Ishikawa (cell line): Measurements from ENCODE around the gene MYADM.

Experiments used
- CEBPB ChIP-seq: IDR thresholded peaks from 2 replicates; pipeline ENCODE4 v1.6.1; 2012
- CREB1 ChIP-seq: IDR thresholded peaks from 2 replicates; pipeline ENCODE4 v1.6.1; 2012; ENCODE audit warnings: low read depth
- EGR1 ChIP-seq: IDR thresholded peaks from 2 replicates; pipeline ENCODE4 v1.6.1; 2012
- EP300 ChIP-seq: IDR thresholded peaks from 2 replicates; pipeline ENCODE4 v1.6.1; 2012; ENCODE audit warnings: borderline replicate concordance
- FOXM1 ChIP-seq: IDR thresholded peaks from 2 replicates; pipeline ENCODE4 v1.6.1; 2012; ENCODE audit warnings: low read depth, borderline replicate concordance
- NFIC ChIP-seq: IDR thresholded peaks from 2 replicates; pipeline ENCODE4 v1.6.1; 2012
- RAD21 ChIP-seq: IDR thresholded peaks from 2 replicates; pipeline ENCODE4 v1.6.1; 2012; ENCODE audit warnings: low read depth
- TAF1 ChIP-seq: IDR thresholded peaks from 2 replicates; pipeline ENCODE4 v1.6.1; 2012; ENCODE audit warnings: low read depth, mild to moderate bottlenecking
- TCF12 ChIP-seq: IDR thresholded peaks from 2 replicates; pipeline ENCODE4 v1.6.1; 2012; ENCODE audit warnings: low read depth
- TEAD4 ChIP-seq: IDR thresholded peaks from 2 replicates; pipeline ENCODE4 v1.6.1; 2012
- YY1 ChIP-seq: IDR thresholded peaks from 2 replicates; pipeline ENCODE4 v1.6.1; 2012; ENCODE audit warnings: low read depth
- ZBTB7A ChIP-seq: IDR thresholded peaks from 2 replicates; pipeline ENCODE4 v1.6.1; 2012; ENCODE audit warnings: low read depth
- TF ChIP-seq, protein P1 (sequence below): IDR thresholded peaks from 2 replicates; pipeline ENCODE4 v1.6.1; 2012
- TF ChIP-seq, protein P2 (sequence below): IDR thresholded peaks from 2 replicates; pipeline ENCODE4 v1.6.1; 2012; ENCODE audit warnings: low read depth, mild to moderate bottlenecking
- TF ChIP-seq, protein P3 (sequence below): IDR thresholded peaks from 2 replicates; pipeline ENCODE4 v1.6.1; 2012

Gene MYADM

DNA sequence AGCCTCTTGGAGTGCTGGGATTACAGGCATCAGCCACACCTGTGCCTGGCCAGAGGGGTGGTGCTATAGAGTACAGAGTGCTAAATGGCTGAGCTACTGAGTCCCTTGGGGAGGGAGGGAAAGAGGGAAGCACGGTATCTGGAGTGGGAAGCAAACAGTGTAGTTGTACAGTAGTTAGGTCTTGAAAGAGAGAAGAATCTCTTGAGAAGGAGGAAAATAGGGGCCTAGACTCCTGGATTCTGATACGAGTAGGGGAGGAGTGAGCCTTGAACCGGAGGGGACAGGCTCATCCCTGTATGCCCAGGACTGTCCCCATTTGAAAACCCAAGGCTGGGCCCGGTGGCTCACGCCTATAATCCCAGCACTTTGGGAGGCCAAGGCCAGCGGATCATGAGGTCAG is 5.1 kb downstream of the MYADM start:
- TF ChIP-seq YY1 (no peak), TEAD4 (no peak)

DNA sequence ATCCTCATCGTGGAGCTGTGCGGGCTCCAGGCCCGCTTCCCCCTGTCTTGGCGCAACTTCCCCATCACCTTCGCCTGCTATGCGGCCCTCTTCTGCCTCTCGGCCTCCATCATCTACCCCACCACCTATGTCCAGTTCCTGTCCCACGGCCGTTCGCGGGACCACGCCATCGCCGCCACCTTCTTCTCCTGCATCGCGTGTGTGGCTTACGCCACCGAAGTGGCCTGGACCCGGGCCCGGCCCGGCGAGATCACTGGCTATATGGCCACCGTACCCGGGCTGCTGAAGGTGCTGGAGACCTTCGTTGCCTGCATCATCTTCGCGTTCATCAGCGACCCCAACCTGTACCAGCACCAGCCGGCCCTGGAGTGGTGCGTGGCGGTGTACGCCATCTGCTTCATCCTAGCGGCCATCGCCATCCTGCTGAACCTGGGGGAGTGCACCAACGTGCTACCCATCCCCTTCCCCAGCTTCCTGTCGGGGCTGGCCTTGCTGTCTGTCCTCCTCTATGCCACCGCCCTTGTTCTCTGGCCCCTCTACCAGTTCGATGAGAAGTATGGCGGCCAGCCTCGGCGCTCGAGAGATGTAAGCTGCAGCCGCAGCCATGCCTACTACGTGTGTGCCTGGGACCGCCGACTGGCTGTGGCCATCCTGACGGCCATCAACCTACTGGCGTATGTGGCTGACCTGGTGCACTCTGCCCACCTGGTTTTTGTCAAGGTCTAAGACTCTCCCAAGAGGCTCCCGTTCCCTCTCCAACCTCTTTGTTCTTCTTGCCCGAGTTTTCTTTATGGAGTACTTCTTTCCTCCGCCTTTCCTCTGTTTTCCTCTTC is 6.3 kb downstream of the MYADM start:
- no peak for TF ChIP-seq EGR1
- no peak for TF ChIP-seq NFIC
- no peak for TF ChIP-seq RAD21
- TF ChIP-seq FOXM1 = no peak
- TF ChIP-seq, protein P1, sequence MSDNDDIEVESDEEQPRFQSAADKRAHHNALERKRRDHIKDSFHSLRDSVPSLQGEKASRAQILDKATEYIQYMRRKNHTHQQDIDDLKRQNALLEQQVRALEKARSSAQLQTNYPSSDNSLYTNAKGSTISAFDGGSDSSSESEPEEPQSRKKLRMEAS = no peak
- TF ChIP-seq CEBPB = no peak
- no peak for TF ChIP-seq TAF1
- TF ChIP-seq CREB1 = no peak
- TF ChIP-seq, protein P2, sequence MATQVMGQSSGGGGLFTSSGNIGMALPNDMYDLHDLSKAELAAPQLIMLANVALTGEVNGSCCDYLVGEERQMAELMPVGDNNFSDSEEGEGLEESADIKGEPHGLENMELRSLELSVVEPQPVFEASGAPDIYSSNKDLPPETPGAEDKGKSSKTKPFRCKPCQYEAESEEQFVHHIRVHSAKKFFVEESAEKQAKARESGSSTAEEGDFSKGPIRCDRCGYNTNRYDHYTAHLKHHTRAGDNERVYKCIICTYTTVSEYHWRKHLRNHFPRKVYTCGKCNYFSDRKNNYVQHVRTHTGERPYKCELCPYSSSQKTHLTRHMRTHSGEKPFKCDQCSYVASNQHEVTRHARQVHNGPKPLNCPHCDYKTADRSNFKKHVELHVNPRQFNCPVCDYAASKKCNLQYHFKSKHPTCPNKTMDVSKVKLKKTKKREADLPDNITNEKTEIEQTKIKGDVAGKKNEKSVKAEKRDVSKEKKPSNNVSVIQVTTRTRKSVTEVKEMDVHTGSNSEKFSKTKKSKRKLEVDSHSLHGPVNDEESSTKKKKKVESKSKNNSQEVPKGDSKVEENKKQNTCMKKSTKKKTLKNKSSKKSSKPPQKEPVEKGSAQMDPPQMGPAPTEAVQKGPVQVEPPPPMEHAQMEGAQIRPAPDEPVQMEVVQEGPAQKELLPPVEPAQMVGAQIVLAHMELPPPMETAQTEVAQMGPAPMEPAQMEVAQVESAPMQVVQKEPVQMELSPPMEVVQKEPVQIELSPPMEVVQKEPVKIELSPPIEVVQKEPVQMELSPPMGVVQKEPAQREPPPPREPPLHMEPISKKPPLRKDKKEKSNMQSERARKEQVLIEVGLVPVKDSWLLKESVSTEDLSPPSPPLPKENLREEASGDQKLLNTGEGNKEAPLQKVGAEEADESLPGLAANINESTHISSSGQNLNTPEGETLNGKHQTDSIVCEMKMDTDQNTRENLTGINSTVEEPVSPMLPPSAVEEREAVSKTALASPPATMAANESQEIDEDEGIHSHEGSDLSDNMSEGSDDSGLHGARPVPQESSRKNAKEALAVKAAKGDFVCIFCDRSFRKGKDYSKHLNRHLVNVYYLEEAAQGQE = no peak
- TF ChIP-seq YY1 = no peak
- TF ChIP-seq EP300 = no peak
- no peak for TF ChIP-seq TCF12
- no peak for TF ChIP-seq TEAD4
- TF ChIP-seq, protein P3, sequence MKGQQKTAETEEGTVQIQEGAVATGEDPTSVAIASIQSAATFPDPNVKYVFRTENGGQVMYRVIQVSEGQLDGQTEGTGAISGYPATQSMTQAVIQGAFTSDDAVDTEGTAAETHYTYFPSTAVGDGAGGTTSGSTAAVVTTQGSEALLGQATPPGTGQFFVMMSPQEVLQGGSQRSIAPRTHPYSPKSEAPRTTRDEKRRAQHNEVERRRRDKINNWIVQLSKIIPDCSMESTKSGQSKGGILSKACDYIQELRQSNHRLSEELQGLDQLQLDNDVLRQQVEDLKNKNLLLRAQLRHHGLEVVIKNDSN = no peak

DNA sequence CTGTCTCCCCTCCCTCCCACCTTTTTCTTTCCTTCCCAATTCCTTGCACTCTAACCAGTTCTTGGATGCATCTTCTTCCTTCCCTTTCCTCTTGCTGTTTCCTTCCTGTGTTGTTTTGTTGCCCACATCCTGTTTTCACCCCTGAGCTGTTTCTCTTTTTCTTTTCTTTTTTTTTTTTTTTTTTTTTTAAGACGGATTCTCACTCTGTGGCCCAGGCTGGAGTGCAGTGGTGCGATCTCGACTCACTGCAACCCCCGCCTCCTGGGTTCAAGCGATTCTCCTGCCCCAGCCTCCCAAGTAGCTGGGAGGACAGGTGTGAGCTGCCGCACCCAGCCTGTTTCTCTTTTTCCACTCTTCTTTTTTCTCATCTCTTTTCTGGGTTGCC is 6.9 kb downstream of the MYADM start:
- no peak for TF ChIP-seq TEAD4
- no peak for TF ChIP-seq ZBTB7A
- TF ChIP-seq RAD21 = no peak
- TF ChIP-seq, protein P2 = no peak
- TF ChIP-seq TCF12 = no peak
- TF ChIP-seq CREB1 = no peak
- TF ChIP-seq EGR1 = no peak
- no peak for TF ChIP-seq NFIC
- TF ChIP-seq YY1 = no peak
- no peak for TF ChIP-seq FOXM1
- no peak for TF ChIP-seq TAF1
- TF ChIP-seq, protein P1 = no peak
- TF ChIP-seq, protein P3 = no peak
- TF ChIP-seq EP300 = no peak
- no peak for TF ChIP-seq CEBPB

DNA sequence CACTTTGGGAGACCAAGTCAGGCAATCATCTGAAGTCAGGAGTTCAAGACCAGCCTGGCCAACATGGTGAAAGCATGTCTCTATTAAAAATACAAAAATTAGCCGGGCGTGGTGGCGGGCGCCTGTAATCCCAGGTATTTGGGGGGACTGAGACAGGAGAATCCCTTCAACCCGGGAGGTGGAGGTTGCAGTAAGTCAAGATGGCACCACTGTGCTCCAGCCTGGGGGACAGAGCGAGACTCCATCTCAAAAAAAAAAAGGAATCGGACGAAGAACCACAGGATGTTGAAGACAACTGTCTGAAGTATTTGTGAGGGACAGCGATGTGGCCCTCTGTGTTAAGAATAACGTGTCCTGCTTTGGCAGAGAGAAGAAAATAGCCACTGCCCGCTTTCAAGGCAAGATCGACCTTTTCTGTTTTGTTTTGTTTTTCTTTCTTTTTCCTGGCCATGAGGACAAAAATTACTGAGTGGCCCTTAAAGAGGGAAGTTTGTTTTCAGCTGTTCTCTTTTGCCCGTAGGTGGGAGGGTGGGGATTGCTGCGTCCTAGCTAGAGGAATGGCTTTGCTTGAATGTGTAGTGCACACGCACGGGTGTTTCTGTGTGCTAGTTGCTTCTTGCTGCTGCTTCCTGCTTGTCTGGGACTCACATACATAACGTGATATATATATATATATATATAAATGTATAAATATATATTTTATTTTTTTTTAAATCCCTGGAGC is 8.1 kb downstream of the MYADM start:
- no peak for TF ChIP-seq NFIC

DNA sequence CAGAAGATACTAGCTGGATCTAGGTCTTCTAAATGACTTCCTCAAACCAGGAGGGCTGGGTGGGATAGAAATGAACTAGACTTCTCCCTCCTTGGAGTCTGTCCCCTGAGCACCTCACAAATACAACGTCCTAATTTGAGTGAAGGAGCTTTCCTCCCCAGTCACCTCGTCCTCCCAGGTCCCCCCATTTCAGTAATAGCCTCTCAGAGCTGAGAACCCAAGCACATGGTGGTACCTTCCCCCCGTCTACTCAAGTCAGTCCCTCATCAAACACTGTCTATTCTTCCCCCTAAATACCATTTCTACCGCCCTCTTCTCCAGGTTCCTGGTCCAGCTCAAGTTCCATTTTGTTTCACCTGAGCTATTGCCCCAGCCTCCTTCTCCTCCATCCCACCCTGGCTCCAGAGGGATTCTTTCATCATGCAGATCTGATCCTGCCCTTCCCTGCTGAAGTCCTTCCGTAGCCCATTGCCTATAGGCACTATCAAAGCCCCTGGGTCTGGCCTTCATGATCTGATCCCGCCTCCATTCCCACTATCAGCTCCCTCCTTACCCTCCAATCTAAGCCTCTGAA is 9.1 kb downstream of the MYADM start:
- TF ChIP-seq TEAD4 (no peak), YY1 (no peak), TAF1 (no peak), RAD21 (no peak), NFIC (no peak), ZBTB7A (no peak), TCF12 (no peak), CREB1 (no peak), CEBPB (no peak), EP300 (no peak), EGR1 (no peak), FOXM1 (no peak)
- TF ChIP-seq, protein P3 = no peak
- TF ChIP-seq, protein P2 = no peak
- TF ChIP-seq, protein P1 = no peak
